Astrocyte of the spinal cord (primary cell): ENCODE measurements around the gene RASGRF2.

ENCODE experiments used
- DNase-seq: peaks from one replicate; pipeline ENCODE4 v3.0.0; 2011; ENCODE audit warnings: low read depth, low spot score
- H3K4me3 ChIP-seq: 2 replicates; pipeline ENCODE4 v1.5.1; 2011; ENCODE audit warnings: low read depth, mild to moderate bottlenecking, low read length, moderate library complexity
- in situ Hi-C: cut with HindIII; loops from 2 replicates; pipeline ENCODE4 v1.10.0; 2017; ENCODE audit warnings: low sequenced_read_pairs
- TF ChIP-seq, protein P1 (sequence below): IDR thresholded peaks from 2 replicates; pipeline ENCODE4 v1.5.1; 2012; ENCODE audit warnings: low read depth, mild to moderate bottlenecking, low read length, inconsistent platforms

Gene RASGRF2

DNA sequence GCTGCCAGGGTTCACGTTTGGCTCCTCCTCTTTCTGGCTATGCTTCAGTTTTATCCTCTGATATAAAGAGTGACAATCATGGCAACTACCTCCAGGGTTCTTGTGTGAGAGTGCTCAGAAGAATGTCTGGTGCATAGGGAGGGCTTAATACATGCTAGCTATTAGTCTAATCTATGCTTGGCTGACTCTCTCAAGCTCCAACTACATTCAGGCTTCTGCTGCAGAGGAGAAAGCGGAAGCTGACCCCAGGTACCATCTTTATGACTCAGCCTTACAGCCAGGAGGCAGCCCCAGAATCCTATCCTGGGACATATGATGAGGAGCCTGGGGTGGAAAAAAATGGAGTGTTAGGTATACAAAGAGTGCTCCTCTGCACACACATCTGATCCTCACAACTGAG, 32.1 kb upstream of the RASGRF2 start:
- TF ChIP-seq, protein P1, sequence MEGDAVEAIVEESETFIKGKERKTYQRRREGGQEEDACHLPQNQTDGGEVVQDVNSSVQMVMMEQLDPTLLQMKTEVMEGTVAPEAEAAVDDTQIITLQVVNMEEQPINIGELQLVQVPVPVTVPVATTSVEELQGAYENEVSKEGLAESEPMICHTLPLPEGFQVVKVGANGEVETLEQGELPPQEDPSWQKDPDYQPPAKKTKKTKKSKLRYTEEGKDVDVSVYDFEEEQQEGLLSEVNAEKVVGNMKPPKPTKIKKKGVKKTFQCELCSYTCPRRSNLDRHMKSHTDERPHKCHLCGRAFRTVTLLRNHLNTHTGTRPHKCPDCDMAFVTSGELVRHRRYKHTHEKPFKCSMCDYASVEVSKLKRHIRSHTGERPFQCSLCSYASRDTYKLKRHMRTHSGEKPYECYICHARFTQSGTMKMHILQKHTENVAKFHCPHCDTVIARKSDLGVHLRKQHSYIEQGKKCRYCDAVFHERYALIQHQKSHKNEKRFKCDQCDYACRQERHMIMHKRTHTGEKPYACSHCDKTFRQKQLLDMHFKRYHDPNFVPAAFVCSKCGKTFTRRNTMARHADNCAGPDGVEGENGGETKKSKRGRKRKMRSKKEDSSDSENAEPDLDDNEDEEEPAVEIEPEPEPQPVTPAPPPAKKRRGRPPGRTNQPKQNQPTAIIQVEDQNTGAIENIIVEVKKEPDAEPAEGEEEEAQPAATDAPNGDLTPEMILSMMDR, result no peak
- no peak for DNase-seq
- H3K4me3 ChIP-seq, result no peak overlapping the region
- in situ Hi-C loops, result no loop called here

DNA sequence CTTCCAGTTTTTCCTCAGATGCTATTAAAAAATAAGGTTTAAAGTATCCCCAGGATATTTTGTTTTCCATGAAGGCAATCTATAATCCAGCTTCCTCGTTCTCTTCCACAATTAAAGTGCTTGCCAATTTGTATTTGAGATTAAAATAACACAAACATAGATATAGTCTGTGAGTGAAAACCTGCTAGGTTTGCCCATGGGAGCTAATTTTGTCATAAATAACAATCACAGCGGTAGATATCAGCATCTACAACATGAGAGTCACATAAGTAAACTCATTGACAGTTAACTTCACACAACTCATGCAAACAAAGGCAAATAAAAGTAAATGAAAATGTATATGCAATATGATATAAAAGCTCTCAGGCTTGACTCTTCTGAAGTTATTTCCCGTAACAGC, 29.2 kb upstream of the RASGRF2 start:
- no peak for DNase-seq
- TF ChIP-seq, protein P1, result no peak
- no peak overlapping the region for H3K4me3 ChIP-seq
- in situ Hi-C loops, result no loop called here

DNA sequence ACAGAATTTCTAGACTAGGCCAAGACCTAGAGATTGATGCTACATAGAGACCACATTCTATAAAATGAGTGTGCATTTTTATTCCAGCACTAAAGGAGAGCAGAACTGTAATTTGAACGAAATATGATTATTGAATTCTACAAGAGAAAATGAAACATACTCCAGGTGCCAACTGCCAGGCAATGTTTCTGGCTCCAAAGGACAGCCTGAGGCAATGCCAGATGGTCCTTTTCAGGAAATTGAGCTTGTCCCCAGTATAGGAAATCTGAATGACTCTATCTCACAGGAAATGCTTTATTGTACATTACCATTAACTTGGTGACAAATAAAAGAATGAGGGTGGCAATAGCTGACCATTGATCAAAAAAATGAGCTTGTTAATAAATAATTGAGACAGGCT, 28.8 kb upstream of the RASGRF2 start:
- no peak overlapping the region for H3K4me3 ChIP-seq
- TF ChIP-seq, protein P1, result no peak
- DNase-seq, result no peak
- in situ Hi-C loops, result no loop called here

DNA sequence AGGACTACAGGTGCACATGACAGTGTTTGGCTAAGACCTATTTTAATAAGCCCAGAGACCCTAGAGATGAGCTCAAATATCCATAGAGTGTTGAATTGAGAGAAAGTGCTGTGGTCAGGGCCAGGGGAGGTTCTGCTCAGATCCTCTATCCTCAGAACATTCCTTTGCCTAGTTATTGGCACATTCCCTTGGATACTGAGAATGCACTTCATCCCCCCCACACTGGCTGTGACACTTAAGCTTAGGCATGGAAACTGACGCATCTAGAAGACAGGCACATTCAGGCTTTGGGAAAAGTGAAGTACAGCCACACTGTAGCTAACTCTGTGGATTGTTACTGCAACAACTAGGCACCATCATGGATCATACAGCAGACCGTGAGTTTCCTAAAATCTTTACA, 27.1 kb upstream of the RASGRF2 start:
- TF ChIP-seq, protein P1, result no peak
- in situ Hi-C loops, result no loop called here
- DNase-seq, result no peak
- H3K4me3 ChIP-seq, result no peak overlapping the region

DNA sequence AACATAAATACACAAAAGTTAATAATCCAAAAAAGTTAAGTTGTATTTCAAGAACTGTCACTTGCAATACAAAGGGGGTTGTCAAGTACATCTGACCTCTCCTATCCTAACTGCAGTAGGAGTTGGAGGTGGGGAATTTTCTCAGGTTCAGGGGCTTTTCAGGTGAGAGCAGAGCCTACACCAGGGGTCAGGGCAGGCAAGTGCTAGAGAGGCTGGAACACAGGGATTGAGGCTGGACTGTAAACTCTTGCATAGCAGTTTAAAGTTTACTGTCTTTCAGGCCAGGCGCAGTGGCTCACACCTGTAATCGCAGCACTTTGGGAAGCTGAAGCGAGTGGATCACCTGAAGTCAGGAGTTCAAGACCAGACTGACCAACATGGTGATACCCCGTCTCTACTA, 25.4 kb upstream of the RASGRF2 start:
- TF ChIP-seq, protein P1, result no peak
- in situ Hi-C loops, result no loop called here
- no peak overlapping the region for H3K4me3 ChIP-seq
- DNase-seq, result no peak

DNA sequence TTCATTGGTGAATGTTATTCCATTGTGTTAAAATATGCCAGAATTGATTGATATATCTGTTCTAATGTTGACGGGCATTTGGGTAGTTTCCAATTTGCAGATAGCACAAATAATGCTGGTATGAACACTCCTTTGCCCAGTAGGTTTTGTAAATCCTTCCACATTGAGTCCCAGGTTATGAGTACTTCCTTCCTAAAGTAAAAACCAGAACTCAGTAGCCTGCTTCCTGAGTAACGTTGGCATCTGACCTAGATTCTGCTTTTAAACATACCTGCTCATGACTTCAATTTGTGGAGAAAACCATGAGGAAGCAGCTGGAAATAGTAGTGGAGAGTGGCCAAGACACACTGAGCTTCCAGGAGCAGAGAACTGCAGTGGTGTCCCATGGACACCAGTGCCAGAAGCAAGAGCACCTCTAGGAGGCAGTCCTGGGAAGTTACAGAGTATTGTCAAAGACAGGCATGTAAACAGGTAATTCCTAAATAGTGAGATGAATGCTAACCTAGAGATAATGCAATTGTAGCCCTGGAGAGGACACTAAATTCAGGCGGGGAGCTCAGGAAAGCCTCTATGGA, 24.3 kb upstream of the RASGRF2 start:
- in situ Hi-C loops, result no loop called here
- TF ChIP-seq, protein P1, result no peak
- no peak overlapping the region for H3K4me3 ChIP-seq
- no peak for DNase-seq

DNA sequence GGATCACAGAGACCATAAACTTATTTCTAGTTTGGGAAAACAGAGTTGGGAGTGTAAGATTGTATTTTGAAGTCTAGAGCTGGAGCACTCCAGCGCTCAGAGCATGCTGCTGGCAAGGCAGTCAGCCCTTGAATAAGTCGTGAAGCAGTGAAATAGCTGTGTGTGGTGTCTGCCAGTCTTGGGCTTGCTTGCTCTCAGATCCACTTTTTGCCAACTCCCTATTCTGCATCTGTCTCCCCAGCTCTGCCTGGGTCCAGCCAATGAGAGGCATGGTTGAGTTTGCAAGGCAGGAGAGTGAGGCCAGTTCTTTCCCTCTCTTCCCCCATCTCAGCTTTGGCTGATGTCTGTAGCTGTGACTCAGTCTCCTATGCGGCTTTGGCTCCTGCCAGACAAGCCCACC, 23.3 kb upstream of the RASGRF2 start:
- no peak for DNase-seq
- in situ Hi-C loops, result no loop called here
- no peak overlapping the region for H3K4me3 ChIP-seq
- TF ChIP-seq, protein P1, result no peak
